ENCODE data around the gene LAMC1.
A peak's percentile ranks its signal among the peaks of the same experiment; 100 is the strongest.
"Not testable (repeated sequence)": the region's sequence is repeated elsewhere in the genome, so short reads cannot be mapped to it uniquely, and the experiment has no call there.

The LAMC1 gene

GRCh38 chr1:183142171-183142570 lies 119.0 kb downstream of the LAMC1 start:
- no peak overlapping the region for H3K27ac ChIP-seq
- no peak for DNase-seq (ENCODE audit: low read depth, low spot score)

- no peak overlapping the region for H3K27ac ChIP-seq
- no peak for DNase-seq (ENCODE audit: low read depth, low spot score)
Measured at GRCh38 chr1:183143576-183144315, 120.5 kb downstream of the LAMC1 start.

- H3K27ac ChIP-seq = no peak overlapping the region
- DNase-seq (ENCODE audit: low read depth, low spot score) = no peak
Measured at GRCh38 chr1:183144752-183145151, 121.5 kb downstream of the LAMC1 start.

- no peak for DNase-seq (ENCODE audit: low read depth, low spot score)
- H3K27ac ChIP-seq = peak overlapping the region; percentile 83
Measured at GRCh38 chr1:183147735-183148134, 124.5 kb downstream of the LAMC1 start.

- DNase-seq (ENCODE audit: low read depth, low spot score) = no peak
- peak overlapping the region; percentile 83 for H3K27ac ChIP-seq
Measured at GRCh38 chr1:183148599-183148998, 125.4 kb downstream of the LAMC1 start.

- H3K27ac ChIP-seq = peak overlapping the region; percentile 83
- no peak for DNase-seq (ENCODE audit: low read depth, low spot score)
Measured at GRCh38 chr1:183149273-183149672, 126.1 kb downstream of the LAMC1 start.

GRCh38 chr1:183150032-183150431 lies 126.8 kb downstream of the LAMC1 start:
- DNase-seq (ENCODE audit: low read depth, low spot score) = not testable (repeated sequence)
- H3K27ac ChIP-seq = peak overlapping the region; percentile 33

- DNase-seq (ENCODE audit: low read depth, low spot score) = no peak
- H3K27ac ChIP-seq = peak overlapping the region; percentile 33
Measured at GRCh38 chr1:183150445-183150844, 127.2 kb downstream of the LAMC1 start.

GRCh38 chr1:183152180-183152579 lies 129.0 kb downstream of the LAMC1 start:
- DNase-seq (ENCODE audit: low read depth, low spot score) = no peak

GRCh38 chr1:183155939-183156338 lies 132.7 kb downstream of the LAMC1 start:
- H3K27ac ChIP-seq = no peak overlapping the region
- DNase-seq (ENCODE audit: low read depth, low spot score) = no peak

More at GRCh38 chr1:183152180-183152579, 129.0 kb downstream of the LAMC1 start:
- H3K27ac ChIP-seq = no peak overlapping the region

GRCh38 chr1:183159960-183160359 lies 136.7 kb downstream of the LAMC1 start:
- peak overlapping the region; percentile 99 for H3K27ac ChIP-seq
- DNase-seq (ENCODE audit: low read depth, low spot score) = peak; percentile 100

GRCh38 chr1:183161391-183161790 lies 138.2 kb downstream of the LAMC1 start:
- peak overlapping the region; percentile 99 for H3K27ac ChIP-seq
- DNase-seq (ENCODE audit: low read depth, low spot score) = no peak

- DNase-seq (ENCODE audit: low read depth, low spot score) = peak; percentile 73
- peak overlapping the region; percentile 99 for H3K27ac ChIP-seq
Measured at GRCh38 chr1:183163316-183163715, 140.1 kb downstream of the LAMC1 start.

- DNase-seq (ENCODE audit: low read depth, low spot score) = no peak
- H3K27ac ChIP-seq = peak overlapping the region; percentile 99
Measured at GRCh38 chr1:183164340-183164739, 141.1 kb downstream of the LAMC1 start.

GRCh38 chr1:183164963-183165362 lies 141.7 kb downstream of the LAMC1 start:
- DNase-seq (ENCODE audit: low read depth, low spot score) = peak; percentile 74
- H3K27ac ChIP-seq = peak overlapping the region; percentile 99

GRCh38 chr1:183165456-183165855 lies 142.2 kb downstream of the LAMC1 start:
- no peak for DNase-seq (ENCODE audit: low read depth, low spot score)
- H3K27ac ChIP-seq = peak overlapping the region; percentile 99

GRCh38 chr1:183166454-183166853 lies 143.2 kb downstream of the LAMC1 start:
- H3K27ac ChIP-seq = peak overlapping the region; percentile 99

GRCh38 chr1:183167676-183168075 lies 144.5 kb downstream of the LAMC1 start:
- DNase-seq (ENCODE audit: low read depth, low spot score) = no peak
- no peak overlapping the region for H3K27ac ChIP-seq

More at GRCh38 chr1:183166454-183166853, 143.2 kb downstream of the LAMC1 start:
- DNase-seq (ENCODE audit: low read depth, low spot score) = no peak

GRCh38 chr1:183168308-183168707 lies 145.1 kb downstream of the LAMC1 start:
- no peak overlapping the region for H3K27ac ChIP-seq
- DNase-seq (ENCODE audit: low read depth, low spot score) = no peak

GRCh38 chr1:183173828-183174227 lies 150.6 kb downstream of the LAMC1 start:
- DNase-seq (ENCODE audit: low read depth, low spot score) = no peak
- no peak overlapping the region for H3K27ac ChIP-seq

- DNase-seq (ENCODE audit: low read depth, low spot score) = no peak
- no peak overlapping the region for H3K27ac ChIP-seq
Measured at GRCh38 chr1:183175631-183176030, 152.4 kb downstream of the LAMC1 start.

GRCh38 chr1:183178545-183178944 lies 155.3 kb downstream of the LAMC1 start:
- no peak overlapping the region for H3K27ac ChIP-seq
- DNase-seq (ENCODE audit: low read depth, low spot score) = no peak

Measured in epithelial cell of prostate (primary cell).